HUES48 (cell line): ENCODE results near the gene CMKLR1.

Experiments
- H3K27ac ChIP-seq: one replicate; pipeline ENCODE4 v1.7.0; 2013; ENCODE audit warnings: low read depth, low read length, inconsistent platforms
- H3K27me3 ChIP-seq: 2 replicates; pipeline ENCODE4 v1.6.1; 2013; ENCODE audit warnings: mild to moderate bottlenecking, low read length; ENCODE audit not compliant: control insufficient read depth, insufficient read depth
- H3K36me3 ChIP-seq: 2 replicates; pipeline ENCODE4 v1.6.1; 2013; ENCODE audit warnings: low read length; ENCODE audit not compliant: control insufficient read depth, insufficient read depth
- H3K4me1 ChIP-seq: 2 replicates; pipeline ENCODE4 v1.6.1; 2013; ENCODE audit warnings: mild to moderate bottlenecking, low read length; ENCODE audit not compliant: control insufficient read depth, insufficient read depth
- H3K4me3 ChIP-seq: 2 replicates; pipeline ENCODE4 v1.5.1; 2013; ENCODE audit warnings: mild to moderate bottlenecking, low read depth, low read length
- H3K9ac ChIP-seq: 2 replicates; pipeline ENCODE4 v1.6.1; 2013; ENCODE audit warnings: mild to moderate bottlenecking, low read depth, low read length, moderate library complexity
- H3K9me3 ChIP-seq: 2 replicates; pipeline ENCODE4 v1.6.1; 2013; ENCODE audit warnings: low read length; ENCODE audit not compliant: control insufficient read depth, insufficient read depth

The CMKLR1 gene

DNA sequence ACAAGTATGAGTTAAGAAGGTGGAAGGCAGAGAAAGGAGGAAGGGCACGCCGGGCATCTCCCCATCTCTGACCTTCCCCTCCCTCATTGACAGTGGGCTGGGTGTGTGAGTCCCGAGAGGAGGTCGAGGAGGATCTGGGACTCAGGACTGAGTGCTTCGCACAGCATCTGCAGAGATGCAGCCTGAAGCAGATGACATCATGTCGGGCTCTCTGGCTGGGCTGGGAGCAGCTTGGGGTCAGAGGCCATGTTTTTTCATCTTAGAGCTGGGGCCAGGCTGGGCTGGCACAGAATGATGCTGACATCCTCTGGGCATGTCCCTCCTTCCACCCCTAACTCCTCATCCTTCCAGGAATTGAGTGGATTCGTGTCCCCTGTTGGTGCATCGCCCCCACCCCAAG is 43.5 kb downstream of the CMKLR1 start:
- H3K4me1 ChIP-seq: no peaks in the 10 kb centered on the region
- no peaks in the 10 kb centered on the region for H3K27me3 ChIP-seq
- H3K27ac ChIP-seq: no peak overlapping the region
- H3K36me3 ChIP-seq: no peaks in the 10 kb centered on the region
- no peaks in the 10 kb centered on the region for H3K9me3 ChIP-seq
- no peak overlapping the region for H3K4me3 ChIP-seq
- H3K9ac ChIP-seq: no peak overlapping the region

DNA sequence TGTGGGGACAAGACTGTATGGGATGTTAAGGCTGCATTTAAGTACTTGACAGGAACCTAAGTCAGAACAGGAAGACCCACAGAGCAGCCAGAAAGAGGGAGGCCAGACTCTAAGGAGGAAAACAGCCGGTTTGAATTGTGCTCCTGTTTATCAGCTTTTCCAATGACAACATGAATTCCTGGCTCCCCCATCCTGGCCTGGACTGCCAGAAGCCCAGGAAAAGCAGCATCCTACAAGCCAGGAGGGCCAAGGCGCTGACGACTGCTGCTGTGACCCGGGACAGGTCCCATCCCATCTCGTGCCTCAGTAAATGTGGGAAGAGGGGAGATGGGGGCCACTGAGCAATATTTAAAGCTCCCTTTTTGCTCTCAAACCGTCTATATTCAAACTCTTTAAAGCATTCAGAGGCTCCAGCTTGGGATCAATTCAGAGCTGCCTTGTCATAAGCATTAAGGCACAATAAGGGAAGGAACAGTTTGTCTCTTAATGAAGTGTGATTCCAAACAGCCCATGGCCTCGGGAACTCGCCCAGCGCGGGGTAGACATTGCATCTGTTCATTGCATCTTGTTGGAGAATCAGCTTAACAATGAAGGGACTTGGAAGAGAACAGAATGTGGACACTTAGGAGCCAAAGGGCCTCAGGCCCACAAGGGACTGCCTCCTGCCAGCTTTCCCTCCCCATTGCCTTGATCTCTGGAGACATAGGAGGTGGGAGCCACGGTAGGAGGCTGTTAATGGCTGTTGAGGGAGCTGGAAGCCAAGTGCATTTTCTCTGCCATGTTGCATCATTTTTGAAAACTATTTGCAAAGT is 49.6 kb downstream of the CMKLR1 start:
- Histone ChIP-seq H3K27me3 (no peaks in the 10 kb centered on the region), H3K9ac (no peak overlapping the region), H3K4me1 (peaks cover 5% of the 10 kb centered on the region), H3K9me3 (no peaks in the 10 kb centered on the region), H3K4me3 (no peak overlapping the region), H3K27ac (no peak overlapping the region), H3K36me3 (no peaks in the 10 kb centered on the region)

DNA sequence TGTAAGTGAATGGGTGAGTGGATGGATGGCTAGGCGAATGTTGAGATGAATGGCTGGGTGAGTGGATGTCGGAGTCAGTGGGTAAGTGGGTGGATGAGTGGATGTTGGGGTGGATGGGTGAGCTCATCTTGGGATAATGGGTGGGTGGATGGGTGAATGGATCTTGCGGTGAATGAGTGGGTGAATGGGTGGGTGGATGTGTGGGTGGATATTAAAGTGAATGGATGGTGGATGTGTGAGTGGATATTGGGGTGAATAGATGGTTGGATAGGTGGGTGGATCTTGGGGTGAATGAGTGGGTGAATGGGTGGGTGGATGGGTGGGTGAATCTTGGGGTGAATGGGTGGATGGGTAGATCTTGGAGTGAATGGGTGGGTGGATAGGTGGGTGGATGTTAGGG is 51.9 kb downstream of the CMKLR1 start:
- Histone ChIP-seq H3K9ac (no peak overlapping the region), H3K27me3 (no peaks in the 10 kb centered on the region), H3K4me3 (no peak overlapping the region), H3K4me1 (peaks cover 16% of the 10 kb centered on the region), H3K27ac (no peak overlapping the region), H3K36me3 (no peaks in the 10 kb centered on the region), H3K9me3 (no peaks in the 10 kb centered on the region)

DNA sequence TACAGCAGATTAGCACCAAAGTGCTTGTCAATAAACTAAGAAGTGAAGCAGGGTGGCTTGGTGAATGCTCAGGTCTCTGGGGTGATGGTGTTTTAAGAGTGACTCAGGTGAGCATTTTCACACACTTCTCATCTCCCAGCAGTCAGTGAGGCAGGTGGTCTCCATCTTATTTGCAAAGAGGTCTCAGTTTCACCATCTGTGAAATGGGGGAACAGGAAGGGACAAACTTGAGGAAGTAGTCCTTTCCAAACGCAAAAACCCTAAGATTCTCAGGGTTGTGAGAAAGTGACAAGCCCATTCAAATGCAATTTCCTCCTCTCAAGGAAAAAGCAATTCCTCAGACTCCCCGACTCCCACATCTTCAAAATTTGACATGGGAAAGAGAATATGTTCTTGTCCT is 54.1 kb downstream of the CMKLR1 start:
- Histone ChIP-seq H3K27ac (no peak overlapping the region), H3K27me3 (no peaks in the 10 kb centered on the region), H3K36me3 (no peaks in the 10 kb centered on the region), H3K9me3 (no peaks in the 10 kb centered on the region), H3K4me1 (peaks cover 16% of the 10 kb centered on the region), H3K9ac (no peak overlapping the region), H3K4me3 (no peak overlapping the region)

GRCh38 chr12:108284163-108284562 is 54.9 kb downstream of the CMKLR1 start:
- Histone ChIP-seq H3K9ac (no peak overlapping the region), H3K9me3 (no peaks in the 10 kb centered on the region), H3K4me1 (peaks cover 16% of the 10 kb centered on the region), H3K27me3 (no peaks in the 10 kb centered on the region), H3K36me3 (no peaks in the 10 kb centered on the region), H3K4me3 (no peak overlapping the region), H3K27ac (no peak overlapping the region)

GRCh38 chr12:108282676-108283075 is 56.4 kb downstream of the CMKLR1 start:
- Histone ChIP-seq H3K36me3 (no peaks in the 10 kb centered on the region), H3K27ac (no peak overlapping the region), H3K4me1 (peaks cover 16% of the 10 kb centered on the region), H3K9ac (no peak overlapping the region), H3K9me3 (no peaks in the 10 kb centered on the region), H3K4me3 (no peak overlapping the region), H3K27me3 (no peaks in the 10 kb centered on the region)

DNA sequence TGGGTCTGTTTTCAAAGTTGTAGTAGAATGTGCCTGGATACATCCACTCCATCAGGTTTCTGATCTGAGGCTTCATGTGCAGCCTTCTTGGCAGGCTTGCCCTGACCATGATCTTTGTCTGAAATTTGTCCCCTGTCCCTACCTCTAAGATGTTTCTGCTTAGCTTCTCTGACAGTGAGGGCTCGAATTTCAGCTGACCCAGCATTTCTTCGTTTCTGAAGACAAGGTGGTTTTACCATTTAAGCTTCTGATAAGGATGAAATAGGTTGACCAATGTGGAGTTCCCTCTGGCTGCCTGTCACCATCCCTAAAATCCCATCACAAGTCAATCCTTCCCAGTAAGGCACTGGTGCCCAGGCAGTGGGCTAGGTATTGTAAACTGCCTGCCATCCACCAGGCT is 57.0 kb downstream of the CMKLR1 start:
- Histone ChIP-seq H3K4me3 (no peak overlapping the region), H3K9me3 (no peaks in the 10 kb centered on the region), H3K4me1 (peaks cover 16% of the 10 kb centered on the region), H3K27ac (no peak overlapping the region), H3K9ac (no peak overlapping the region), H3K27me3 (no peaks in the 10 kb centered on the region), H3K36me3 (no peaks in the 10 kb centered on the region)

- Histone ChIP-seq H3K27ac (no peak overlapping the region), H3K27me3 (no peaks in the 10 kb centered on the region), H3K9me3 (no peaks in the 10 kb centered on the region), H3K4me1 (peaks cover 4% of the 10 kb centered on the region; the same call in 1 of the 2 replicates), H3K9ac (no peak overlapping the region), H3K4me3 (no peak overlapping the region), H3K36me3 (no peaks in the 10 kb centered on the region)
These were observed 61.5 kb downstream of the CMKLR1 start for GRCh38 chr12:108277613-108278012.

DNA sequence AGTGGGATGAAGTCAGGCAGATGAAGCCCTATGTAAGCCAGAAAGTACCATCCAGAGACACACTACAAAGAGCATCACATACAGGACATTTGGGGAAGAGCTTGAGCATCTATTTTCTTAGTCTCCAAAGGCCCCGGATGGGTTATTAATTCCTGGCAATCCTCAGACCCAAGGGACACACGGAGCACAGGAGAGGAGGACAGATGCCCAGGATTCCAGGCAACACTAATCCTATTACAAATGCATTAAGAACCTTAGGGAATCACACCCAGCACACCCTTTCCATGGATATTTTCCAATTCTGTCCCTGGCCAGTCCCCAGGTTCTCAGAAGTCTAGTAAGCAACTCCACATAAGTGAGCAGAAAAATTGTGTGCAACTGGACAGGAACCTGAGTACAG is 65.9 kb downstream of the CMKLR1 start:
- no peaks in the 10 kb centered on the region for H3K36me3 ChIP-seq
- H3K9ac ChIP-seq: no peak overlapping the region
- no peak overlapping the region for H3K4me3 ChIP-seq
- no peak overlapping the region for H3K27ac ChIP-seq
- H3K27me3 ChIP-seq: no peaks in the 10 kb centered on the region
- no peaks in the 10 kb centered on the region for H3K9me3 ChIP-seq
- peaks cover 4% of the 10 kb centered on the region; the same call in 1 of the 2 replicates for H3K4me1 ChIP-seq

- Histone ChIP-seq H3K9me3 (no peaks in the 10 kb centered on the region), H3K27me3 (no peaks in the 10 kb centered on the region), H3K27ac (no peak overlapping the region), H3K4me1 (peaks cover 4% of the 10 kb centered on the region; the same call in 1 of the 2 replicates), H3K36me3 (no peaks in the 10 kb centered on the region), H3K4me3 (no peak overlapping the region), H3K9ac (no peak overlapping the region)
These were observed 66.9 kb downstream of the CMKLR1 start for GRCh38 chr12:108271951-108272872.

DNA sequence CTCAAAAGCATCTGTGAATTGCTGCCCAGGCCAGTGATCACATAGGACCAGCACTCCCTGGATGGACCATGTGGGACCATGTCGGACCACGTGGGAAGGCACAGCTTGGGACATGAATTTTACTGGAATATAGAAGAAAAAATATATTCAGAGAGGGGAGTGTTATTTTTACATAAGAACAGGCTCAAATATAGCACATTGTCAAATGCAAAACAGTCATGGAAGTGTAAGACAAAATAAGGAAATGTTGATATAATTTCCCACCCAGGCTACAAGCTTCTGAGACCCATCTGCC is 68.3 kb downstream of the CMKLR1 start:
- Histone ChIP-seq H3K9ac (no peak overlapping the region), H3K27me3 (no peaks in the 10 kb centered on the region), H3K27ac (no peak overlapping the region), H3K4me1 (peaks cover 4% of the 10 kb centered on the region; the same call in 1 of the 2 replicates), H3K9me3 (no peaks in the 10 kb centered on the region), H3K36me3 (no peaks in the 10 kb centered on the region), H3K4me3 (no peak overlapping the region)
